Suprapubic skin (tissue), 4 donors: ENCODE data around the gene GOPC. TPM values are rescaled to one million over a fixed set of nuclear protein-coding genes. Genes with fewer than 3 reads are reported as not detected.

Experiments used
- DNase-seq, 2 donors: peaks; one replicate each; pipeline ENCODE4 v3.0.0-alpha.2; 2019; ENCODE audit warnings: low spot score in 2 of 2
- H3K27ac ChIP-seq: fragments of 200-600 bp; sonication (generic); one replicate; pipeline ENCODE4 v1.5.1; 2019
- H3K27me3 ChIP-seq: fragments of 200-600 bp; sonication (generic); one replicate; pipeline ENCODE4 v1.5.1; 2019
- H3K36me3 ChIP-seq: fragments of 200-600 bp; sonication (generic); one replicate; pipeline ENCODE4 v1.5.1; 2019
- H3K4me1 ChIP-seq: fragments of 200-600 bp; sonication (generic); one replicate; pipeline ENCODE4 v1.5.1; 2019
- H3K4me3 ChIP-seq: fragments of 200-600 bp; sonication (generic); one replicate; pipeline ENCODE4 v1.5.1; 2019; ENCODE audit warnings: mild to moderate bottlenecking
- H3K9me3 ChIP-seq: fragments of 200-600 bp; sonication (generic); one replicate; pipeline ENCODE4 v1.5.1; 2019
- EP300 ChIP-seq: sonication (generic); formaldehyde crosslinking; IDR thresholded peaks from one replicate; pipeline ENCODE4 v1.6.1; 2017; ENCODE audit warnings: antibody characterized with exemption
- POLR2A ChIP-seq, 2 donors: fragments of 450-650 bp; IDR thresholded peaks; one replicate each; pipeline ENCODE4 v1.6.1; 2017; ENCODE audit warnings: antibody characterized with exemption in 2 of 2, mild to moderate bottlenecking in 2 of 2, moderate library complexity in 2 of 2
- POLR2AphosphoS5 ChIP-seq, 3 donors: sonication (generic); formaldehyde crosslinking; IDR thresholded peaks; one replicate each; pipeline ENCODE4 v1.6.1; 2017; ENCODE audit warnings: antibody characterized with exemption in 3 of 3
- WGBS: methylation state at CpG from one replicate; pipeline ENCODE4 v1.1.5; 2018; 5-methylcytosine and 5-hydroxymethylcytosine counted together
- total RNA-seq, 4 donors: library from RNA; depleted of rRNA; stranded (reverse); fragments of >200 nt; gene quantifications; one replicate each; pipeline ENCODE4 v1.1.0, GENCODE V29; 2016
- TF ChIP-seq, protein P1 (sequence below), 2 donors: fragments of 200-600 bp in 1 of 2; fragments of 450-650 bp in 1 of 2; sonication (generic) in 1 of 2; IDR thresholded peaks; one replicate each; pipeline ENCODE4 v1.5.1; 2016 to 2019; ENCODE audit warnings: antibody characterized with exemption in 2 of 2, mild to moderate bottlenecking in 1 of 2, moderate library complexity in 1 of 2

Gene GOPC
- total RNA-seq, 4 donors from 2014 or later, result 15.5 to 21.9 (median 20.0) TPM

DNA sequence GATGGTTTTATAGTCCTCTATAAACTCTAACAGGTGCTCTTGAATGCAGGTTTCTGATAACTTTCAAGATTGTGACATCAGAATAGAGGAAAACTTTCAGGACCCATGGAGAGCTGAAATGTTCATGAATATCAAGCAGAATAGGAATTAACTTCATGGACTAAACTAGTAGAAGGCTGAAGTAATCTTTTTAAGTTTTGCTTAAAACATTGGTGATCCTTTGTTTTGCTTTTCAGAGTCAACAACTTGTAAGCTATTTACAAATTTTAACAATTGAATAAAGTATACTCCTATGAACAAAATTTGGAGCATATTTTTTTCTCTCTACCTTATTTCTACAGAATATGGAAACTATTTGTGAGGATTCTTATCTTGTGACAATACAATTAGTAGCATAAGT is 25.2 kb upstream of the GOPC start:
- H3K36me3 ChIP-seq, result no peaks in the 10 kb centered on the region
- DNase-seq, result no peak
- TF ChIP-seq POLR2A (IDR thresholded peaks at IDR 0.05), result no peak
- TF ChIP-seq EP300, result no peak
- TF ChIP-seq, protein P1, sequence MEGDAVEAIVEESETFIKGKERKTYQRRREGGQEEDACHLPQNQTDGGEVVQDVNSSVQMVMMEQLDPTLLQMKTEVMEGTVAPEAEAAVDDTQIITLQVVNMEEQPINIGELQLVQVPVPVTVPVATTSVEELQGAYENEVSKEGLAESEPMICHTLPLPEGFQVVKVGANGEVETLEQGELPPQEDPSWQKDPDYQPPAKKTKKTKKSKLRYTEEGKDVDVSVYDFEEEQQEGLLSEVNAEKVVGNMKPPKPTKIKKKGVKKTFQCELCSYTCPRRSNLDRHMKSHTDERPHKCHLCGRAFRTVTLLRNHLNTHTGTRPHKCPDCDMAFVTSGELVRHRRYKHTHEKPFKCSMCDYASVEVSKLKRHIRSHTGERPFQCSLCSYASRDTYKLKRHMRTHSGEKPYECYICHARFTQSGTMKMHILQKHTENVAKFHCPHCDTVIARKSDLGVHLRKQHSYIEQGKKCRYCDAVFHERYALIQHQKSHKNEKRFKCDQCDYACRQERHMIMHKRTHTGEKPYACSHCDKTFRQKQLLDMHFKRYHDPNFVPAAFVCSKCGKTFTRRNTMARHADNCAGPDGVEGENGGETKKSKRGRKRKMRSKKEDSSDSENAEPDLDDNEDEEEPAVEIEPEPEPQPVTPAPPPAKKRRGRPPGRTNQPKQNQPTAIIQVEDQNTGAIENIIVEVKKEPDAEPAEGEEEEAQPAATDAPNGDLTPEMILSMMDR (IDR thresholded peaks at IDR 0.05), result no peak
- TF ChIP-seq POLR2AphosphoS5 (IDR thresholded peaks at IDR 0.05), result no peak
- no peaks in the 10 kb centered on the region for H3K4me1 ChIP-seq
- H3K27me3 ChIP-seq, result no peaks in the 10 kb centered on the region
- peaks cover 4% of the 10 kb centered on the region for H3K9me3 ChIP-seq
- H3K27ac ChIP-seq, result no peak overlapping the region
- H3K4me3 ChIP-seq, result no peak overlapping the region

DNA sequence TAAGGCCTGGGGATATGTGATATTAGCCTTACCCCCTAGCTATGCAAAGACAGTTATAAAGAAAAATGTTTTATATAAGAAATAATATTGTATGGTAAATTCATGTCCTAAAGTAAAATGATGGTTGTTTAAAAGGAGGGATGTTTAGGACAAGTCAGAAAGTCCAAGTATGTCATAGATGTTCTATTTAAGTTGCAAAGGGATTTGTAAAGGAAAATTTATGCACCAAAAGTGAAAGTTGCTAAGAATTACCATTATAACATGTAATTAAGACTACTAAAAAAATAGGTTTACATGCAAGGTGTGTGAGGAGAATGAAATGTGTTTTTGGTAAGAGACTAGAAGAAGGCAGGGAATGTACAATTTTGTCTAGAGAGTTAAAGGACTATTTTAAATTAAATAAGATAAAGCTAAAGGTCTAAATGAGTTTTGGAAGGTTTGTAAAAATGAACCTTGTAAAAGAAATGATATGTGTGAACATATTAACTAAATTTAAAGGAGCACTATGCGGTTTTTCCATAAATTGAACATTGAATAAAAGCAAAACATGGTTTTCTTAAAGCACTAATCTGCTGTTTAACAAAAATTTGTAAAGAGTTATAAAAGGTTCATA is 22.7 kb upstream of the GOPC start:
- Histone ChIP-seq H3K36me3 (no peaks in the 10 kb centered on the region), H3K27me3 (no peaks in the 10 kb centered on the region), H3K27ac (no peak overlapping the region), H3K4me1 (no peaks in the 10 kb centered on the region), H3K4me3 (no peak overlapping the region), H3K9me3 (peaks cover 4% of the 10 kb centered on the region)
- 82% methylated on average over 1 of the region's 1 CpG for WGBS
- no peak for DNase-seq
- TF ChIP-seq, protein P1 (IDR thresholded peaks at IDR 0.05), result no peak

DNA sequence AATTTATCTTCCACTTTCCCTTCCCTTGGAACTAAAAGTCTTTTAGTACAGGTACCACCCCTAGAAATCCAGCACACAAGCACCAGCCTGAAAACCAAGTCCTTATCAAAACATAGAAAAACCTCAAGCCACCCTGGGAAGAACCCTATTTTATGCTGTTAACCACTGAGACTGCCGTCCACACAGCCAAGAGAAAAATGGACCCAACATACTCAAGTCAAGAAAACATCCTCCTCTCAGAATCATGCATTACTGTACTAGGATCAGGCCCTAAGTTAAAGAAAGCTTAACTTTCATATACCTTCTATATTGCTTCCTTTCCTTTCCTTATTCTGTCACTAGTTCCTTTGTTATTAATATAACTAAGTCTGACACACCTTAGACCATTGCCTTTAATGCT is 16.9 kb upstream of the GOPC start:
- H3K4me1 ChIP-seq, result no peaks in the 10 kb centered on the region
- 83% methylated on average over 1 of the region's 1 CpG for WGBS
- TF ChIP-seq, protein P1 (IDR thresholded peaks at IDR 0.05), result no peak
- no peak for TF ChIP-seq EP300
- no peak for TF ChIP-seq POLR2AphosphoS5 (IDR thresholded peaks at IDR 0.05)
- TF ChIP-seq POLR2A (IDR thresholded peaks at IDR 0.05), result no peak
- no peak for DNase-seq
- H3K9me3 ChIP-seq, result peaks cover 2% of the 10 kb centered on the region
- H3K27ac ChIP-seq, result no peak overlapping the region
- H3K27me3 ChIP-seq, result no peaks in the 10 kb centered on the region
- H3K36me3 ChIP-seq, result no peaks in the 10 kb centered on the region
- H3K4me3 ChIP-seq, result no peak overlapping the region

DNA sequence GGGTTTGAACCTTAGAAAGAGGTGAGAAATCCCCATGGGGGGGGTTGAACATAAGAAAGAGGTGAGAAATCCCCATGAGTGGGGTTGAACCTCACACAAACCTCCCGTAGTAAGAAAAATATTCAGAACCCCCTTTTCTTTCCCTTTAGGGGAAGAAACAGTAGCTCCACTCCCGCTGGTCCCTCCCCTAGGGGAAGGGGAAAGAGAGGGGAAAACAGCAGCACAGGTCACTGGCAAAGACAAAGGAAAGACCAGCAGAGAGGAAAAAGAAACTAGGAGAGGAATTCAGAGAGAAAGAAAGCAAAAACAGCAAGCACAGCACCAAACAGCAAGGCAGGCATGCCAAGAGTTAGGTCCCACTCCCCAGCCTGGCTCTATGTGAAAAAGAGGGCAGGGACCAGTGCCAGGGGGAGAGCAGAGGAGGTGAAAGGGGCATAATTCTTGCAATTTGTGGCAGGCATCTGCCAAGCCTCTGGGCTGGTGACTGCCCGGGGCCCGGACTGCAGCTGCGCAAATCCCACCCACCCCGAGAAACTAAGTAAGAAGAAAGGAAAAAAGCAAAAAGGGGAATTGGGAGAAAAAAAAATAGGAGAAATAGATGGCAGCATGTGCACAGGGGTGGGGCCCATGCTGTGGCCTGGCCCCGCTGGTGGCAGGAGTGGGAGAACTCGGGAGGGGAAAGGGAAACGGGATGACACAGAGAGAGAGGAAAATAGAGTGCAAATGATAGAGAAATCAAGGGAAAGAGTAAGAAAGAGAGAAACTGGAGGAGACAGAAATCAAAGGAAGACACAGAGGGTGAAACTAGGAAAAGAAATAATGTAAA is 15.1 kb upstream of the GOPC start:
- WGBS, result 80% methylated on average over 9 of the region's 9 CpGs
- H3K4me3 ChIP-seq, result no peak overlapping the region
- no peaks in the 10 kb centered on the region for H3K9me3 ChIP-seq
- DNase-seq, result no peak
- no peak overlapping the region for H3K27ac ChIP-seq
- no peaks in the 10 kb centered on the region for H3K36me3 ChIP-seq
- TF ChIP-seq POLR2AphosphoS5 (IDR thresholded peaks at IDR 0.05) (no peak), POLR2A (IDR thresholded peaks at IDR 0.05) (no peak), EP300 (no peak)
- TF ChIP-seq, protein P1 (IDR thresholded peaks at IDR 0.05), result no peak
- no peaks in the 10 kb centered on the region for H3K27me3 ChIP-seq
- no peaks in the 10 kb centered on the region for H3K4me1 ChIP-seq

DNA sequence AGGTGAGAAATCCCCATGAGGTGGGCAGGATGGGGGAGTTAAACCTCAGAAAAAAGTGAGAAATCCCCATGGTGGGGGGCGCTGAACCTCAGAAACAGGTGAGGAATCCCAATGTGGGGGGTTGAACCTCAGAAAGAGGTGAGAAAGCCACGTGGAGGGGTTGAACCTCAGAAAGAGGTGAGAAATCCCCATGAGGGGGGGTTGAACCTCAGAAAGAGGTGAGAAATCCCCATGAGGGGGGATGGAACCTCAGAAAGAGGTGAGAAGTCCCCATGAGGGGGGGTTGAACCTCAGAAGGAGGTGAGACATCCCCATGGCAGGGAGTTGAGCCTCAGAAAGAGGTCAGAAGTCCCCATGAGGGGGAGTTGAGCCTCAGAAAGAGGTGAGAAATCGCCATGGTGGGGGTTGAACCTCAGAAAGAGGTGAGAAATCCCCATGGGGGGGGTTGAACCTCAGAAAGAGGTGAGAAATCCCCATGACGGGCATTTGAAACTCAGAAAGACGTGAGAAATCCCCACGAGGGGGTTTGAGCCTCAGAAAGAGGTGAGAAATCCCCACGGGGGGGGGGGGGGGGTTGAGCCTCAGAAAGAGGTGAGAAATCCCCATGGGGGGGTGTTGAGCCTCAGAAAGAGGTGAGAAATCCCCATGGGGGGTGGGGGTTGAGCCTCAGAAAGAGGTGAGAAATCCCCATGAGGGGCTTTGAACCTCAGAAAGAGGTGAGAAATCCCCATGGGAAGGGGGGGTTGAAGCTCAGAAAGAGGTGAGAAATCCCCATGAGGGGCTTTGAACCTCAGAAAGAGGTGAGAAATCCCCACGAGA is 14.3 kb upstream of the GOPC start:
- H3K4me1 ChIP-seq, result no peaks in the 10 kb centered on the region
- no peaks in the 10 kb centered on the region for H3K36me3 ChIP-seq
- no peak overlapping the region for H3K4me3 ChIP-seq
- TF ChIP-seq POLR2A (IDR thresholded peaks at IDR 0.05) (no peak), POLR2AphosphoS5 (IDR thresholded peaks at IDR 0.05) (no peak), EP300 (no peak)
- TF ChIP-seq, protein P1 (IDR thresholded peaks at IDR 0.05), result no peak
- DNase-seq, result no peak
- no peak overlapping the region for H3K27ac ChIP-seq
- no peaks in the 10 kb centered on the region for H3K9me3 ChIP-seq
- no peaks in the 10 kb centered on the region for H3K27me3 ChIP-seq
- WGBS, result 76% methylated on average over 8 of the region's 8 CpGs
